H9 (cell line): ENCODE data around the gene NODAL. TPM values are rescaled to one million over a fixed set of nuclear protein-coding genes. Genes with fewer than 3 reads are reported as not detected.

Source experiments
- DNase-seq: peaks from one replicate; pipeline ENCODE4 v3.0.0-alpha.2; 2017
- H2AFZ ChIP-seq: one replicate; pipeline ENCODE4 v1.6.1; 2013; ENCODE audit warnings: mild to moderate bottlenecking, low read length, control low read depth, moderate library complexity
- H2AK5ac ChIP-seq: 2 replicates; pipeline ENCODE4 v1.6.1; 2013; ENCODE audit warnings: low read length, control low read depth, mixed read lengths; ENCODE audit not compliant: insufficient read length
- H2BK120ac ChIP-seq: one replicate; pipeline ENCODE4 v1.6.1; 2013; ENCODE audit warnings: low read depth, mild to moderate bottlenecking, low read length, control low read depth, inconsistent platforms; ENCODE audit not compliant: poor library complexity, severe bottlenecking
- H2BK12ac ChIP-seq: 2 replicates; pipeline ENCODE4 v1.6.1; 2013; ENCODE audit warnings: low read length, control low read depth, mixed read lengths, low read depth; ENCODE audit not compliant: insufficient read length
- H2BK15ac ChIP-seq: 2 replicates; pipeline ENCODE4 v1.6.1; 2013; ENCODE audit warnings: low read depth, low read length, control low read depth
- H2BK20ac ChIP-seq: one replicate; pipeline ENCODE4 v1.6.1; 2013; ENCODE audit warnings: low read depth, mild to moderate bottlenecking, low read length, control low read depth, inconsistent platforms; ENCODE audit not compliant: poor library complexity, severe bottlenecking
- H2BK5ac ChIP-seq: 2 replicates; pipeline ENCODE4 v1.6.1; 2013; ENCODE audit warnings: low read length, control low read depth, mixed read lengths; ENCODE audit not compliant: insufficient read length
- H3K14ac ChIP-seq: 2 replicates; pipeline ENCODE4 v1.6.1; 2013; ENCODE audit warnings: low read length, control low read depth; ENCODE audit not compliant: insufficient read depth
- H3K18ac ChIP-seq: 2 replicates; pipeline ENCODE4 v1.6.1; 2013; ENCODE audit warnings: low read depth, mild to moderate bottlenecking, mixed read lengths, low read length, control low read depth; ENCODE audit not compliant: insufficient read length
- H3K23ac ChIP-seq: 2 replicates; pipeline ENCODE4 v1.6.1; 2013; ENCODE audit warnings: low read length, control low read depth, mixed read lengths, low read depth; ENCODE audit not compliant: insufficient read length
- H3K23me2 ChIP-seq: 2 replicates; pipeline ENCODE4 v1.6.1; 2013; ENCODE audit warnings: low read depth, mild to moderate bottlenecking, mixed read lengths, low read length, control low read depth; ENCODE audit not compliant: insufficient read length, poor library complexity, severe bottlenecking
- H3K27ac ChIP-seq: 2 replicates; pipeline ENCODE4 v1.5.1; 2013; ENCODE audit warnings: low read length, control low read depth, mixed read lengths, low read depth; ENCODE audit not compliant: insufficient read length
- H3K27me3 ChIP-seq: 2 replicates; pipeline ENCODE4 v1.6.1; 2013; ENCODE audit warnings: low read length, control low read depth, inconsistent platforms; ENCODE audit not compliant: insufficient read depth
- H3K4ac ChIP-seq: 2 replicates; pipeline ENCODE4 v1.6.1; 2013; ENCODE audit warnings: low read depth, mild to moderate bottlenecking, control low read depth, inconsistent platforms, low read length, moderate library complexity
- H3K4me1 ChIP-seq: 2 replicates; pipeline ENCODE4 v1.6.1; 2013; ENCODE audit warnings: low read length, control low read depth, inconsistent platforms; ENCODE audit not compliant: insufficient read depth
- H3K4me2 ChIP-seq: 2 replicates; pipeline ENCODE4 v1.6.1; 2013; ENCODE audit warnings: low read length, control low read depth, mixed read lengths; ENCODE audit not compliant: insufficient read length, insufficient read depth
- H3K56ac ChIP-seq: 2 replicates; pipeline ENCODE4 v1.6.1; 2013; ENCODE audit warnings: low read depth, mild to moderate bottlenecking, mixed read lengths, low read length, control low read depth; ENCODE audit not compliant: insufficient read length
- H3K79me1 ChIP-seq: 2 replicates; pipeline ENCODE4 v1.6.1; 2013; ENCODE audit warnings: low read depth, mild to moderate bottlenecking, moderate library complexity, low read length, control low read depth, inconsistent platforms; ENCODE audit not compliant: insufficient read depth, poor library complexity, severe bottlenecking
- H3K79me2 ChIP-seq: 2 replicates; pipeline ENCODE4 v1.6.1; 2013; ENCODE audit warnings: low read length, control low read depth, inconsistent platforms; ENCODE audit not compliant: insufficient read depth
- H3K9ac ChIP-seq: 2 replicates; pipeline ENCODE4 v1.6.1; 2013; ENCODE audit warnings: low read length, control low read depth, mixed read lengths; ENCODE audit not compliant: insufficient read length; ENCODE audit errors: extremely low read depth
- H3K9me3 ChIP-seq: one replicate; pipeline ENCODE4 v1.6.1; 2013; ENCODE audit warnings: low read depth, low read length, inconsistent platforms; ENCODE audit not compliant: control insufficient read depth
- H3T11ph ChIP-seq: one replicate; pipeline ENCODE4 v1.6.1; 2013; ENCODE audit warnings: mild to moderate bottlenecking, low read length, control low read depth, inconsistent platforms
- H4K20me1 ChIP-seq: one replicate; pipeline ENCODE4 v1.6.1; 2013; ENCODE audit not compliant: control insufficient read depth, insufficient read length, insufficient read depth
- H4K5ac ChIP-seq: 2 replicates; pipeline ENCODE4 v1.6.1; 2013; ENCODE audit warnings: low read depth, mild to moderate bottlenecking, mixed read lengths, low read length, control low read depth; ENCODE audit not compliant: insufficient read length
- H4K8ac ChIP-seq: replicated peaks from 2 replicates; pipeline ENCODE4 v1.6.1; 2013; ENCODE audit warnings: low read length, control low read depth, mixed read lengths, low read depth; ENCODE audit not compliant: insufficient read length
- H4K91ac ChIP-seq: 2 replicates; pipeline ENCODE4 v1.6.1; 2013; ENCODE audit warnings: low read depth, mild to moderate bottlenecking, moderate library complexity, mixed read lengths, low read length, control low read depth; ENCODE audit not compliant: insufficient read length
- H3K27ac Mint-ChIP-seq, 3 experiments: 2 replicates in 2 of 3; 3 replicates in 1 of 3; pipeline ENCODE4 v1.8.0; 2020 to 2021; ENCODE audit warnings: mixed read lengths in 3 of 3, mild to moderate bottlenecking in 1 of 3, moderate library complexity in 1 of 3
- H3K27me3 Mint-ChIP-seq: 2 replicates; pipeline ENCODE4 v1.8.0; 2021; ENCODE audit warnings: low read depth, mild to moderate bottlenecking, moderate library complexity, mixed read lengths
- H3K36me3 Mint-ChIP-seq, 3 experiments: 2 replicates in 2 of 3; 3 replicates in 1 of 3; pipeline ENCODE4 v1.8.0; 2020 to 2021; ENCODE audit warnings: low read depth in 3 of 3, mixed read lengths in 3 of 3; ENCODE audit not compliant: insufficient read depth in 1 of 3
- H3K4me1 Mint-ChIP-seq, 2 experiments: 2 replicates each; pipeline ENCODE4 v1.8.0; 2020; ENCODE audit warnings: mixed read lengths in 2 of 2
- H3K4me3 Mint-ChIP-seq, 2 experiments: 2 replicates in 1 of 2; 3 replicates in 1 of 2; pipeline ENCODE4 v1.8.0; 2020 to 2021; ENCODE audit warnings: mild to moderate bottlenecking in 2 of 2, mixed read lengths in 2 of 2, moderate library complexity in 1 of 2
- H3K9me3 Mint-ChIP-seq, 2 experiments: 2 replicates in 1 of 2; 3 replicates in 1 of 2; pipeline ENCODE4 v1.8.0; 2020; ENCODE audit warnings: mild to moderate bottlenecking in 2 of 2, mixed read lengths in 2 of 2, moderate library complexity in 1 of 2
- CTCF ChIP-seq: fragments of 200-600 bp; sonication (generic); conservative IDR thresholded peaks from 3 replicates; pipeline ENCODE4 v1.8.0; 2021; ENCODE audit warnings: antibody characterized with exemption, mild to moderate bottlenecking
- WGBS: extraction: QIAGEN DNeasy Blood & Tissue Kit; methylation state at CpG from one replicate; pipeline ENCODE4 v1.1.7; 2013; ENCODE audit warnings: missing lambda C conversion rate, low lambda C conversion rate, mixed read lengths; ENCODE audit not compliant: insufficient read length; ENCODE audit errors: extremely low coverage; 5-methylcytosine and 5-hydroxymethylcytosine counted together
- total RNA-seq: library from RNA; stranded (reverse); gene quantifications from 2 replicates; pipeline ENCODE4 v1.2.1, GENCODE V29; 2021

NODAL gene
- total RNA-seq, 1 experiment from 2014 or later, result 80.7 TPM

- Histone ChIP-seq H3K23me2 (peaks cover 14% of the 10 kb centered on the region), H3K79me2 (peaks cover 2% of the 10 kb centered on the region; the same call in 1 of the 2 replicates), H3K27me3 (no peaks in the 10 kb centered on the region), H2BK20ac (no peak overlapping the region), H3K4me2 (peak overlapping the region; percentile 61), H3K4ac (no peak overlapping the region), H2BK12ac (no peak overlapping the region), H2BK15ac (no peak overlapping the region), H3K56ac (no peak overlapping the region), H3K27ac (no peak overlapping the region), H4K91ac (no peak overlapping the region), H4K5ac (no peak overlapping the region), H4K8ac (no peak overlapping the region), H3K14ac (no peak overlapping the region), H3K18ac (no peak overlapping the region), H3K9ac (no peak overlapping the region), H3K4me1 (peaks cover 12% of the 10 kb centered on the region), H3K79me1 (peaks cover 2% of the 10 kb centered on the region), H2AK5ac (no peak overlapping the region), H3K23ac (no peak overlapping the region), H3K9me3 (no peaks in the 10 kb centered on the region), H2AFZ (no peak overlapping the region), H2BK120ac (no peak overlapping the region), H4K20me1 (no peaks in the 10 kb centered on the region), H3T11ph (no peak overlapping the region), H2BK5ac (no peak overlapping the region)
- Mint-ChIP-seq H3K4me3 (peak overlapping the region; percentile 78 to 87), H3K27me3 (peaks cover 3% of the 10 kb centered on the region), H3K36me3 (no peaks in the 10 kb centered on the region; a peak in 1 of 7 replicates), H3K9me3 (no peaks in the 10 kb centered on the region), H3K4me1 (peaks cover 37 to 44% of the 10 kb centered on the region in 2 experiments), H3K27ac (peak overlapping the region in 1 of 3 experiments; percentile 34; a peak in 1 of 7 replicates)
- WGBS, result no CpG with 5 or more reads among the region's 8 CpGs
- DNase-seq, result no peak
- TF ChIP-seq CTCF, result 0 out of 3 replicates have a peak, but pooled peaks have one; percentile 5
Measured at GRCh38 chr10:70479626-70480238, 38.3 kb upstream of the NODAL start.
